ENCODE data around the gene NFIC.
"Not testable (repeated sequence)": the region's sequence is repeated elsewhere in the genome, so short reads cannot be mapped to it uniquely, and the experiment has no call there.

NFIC gene

DNA sequence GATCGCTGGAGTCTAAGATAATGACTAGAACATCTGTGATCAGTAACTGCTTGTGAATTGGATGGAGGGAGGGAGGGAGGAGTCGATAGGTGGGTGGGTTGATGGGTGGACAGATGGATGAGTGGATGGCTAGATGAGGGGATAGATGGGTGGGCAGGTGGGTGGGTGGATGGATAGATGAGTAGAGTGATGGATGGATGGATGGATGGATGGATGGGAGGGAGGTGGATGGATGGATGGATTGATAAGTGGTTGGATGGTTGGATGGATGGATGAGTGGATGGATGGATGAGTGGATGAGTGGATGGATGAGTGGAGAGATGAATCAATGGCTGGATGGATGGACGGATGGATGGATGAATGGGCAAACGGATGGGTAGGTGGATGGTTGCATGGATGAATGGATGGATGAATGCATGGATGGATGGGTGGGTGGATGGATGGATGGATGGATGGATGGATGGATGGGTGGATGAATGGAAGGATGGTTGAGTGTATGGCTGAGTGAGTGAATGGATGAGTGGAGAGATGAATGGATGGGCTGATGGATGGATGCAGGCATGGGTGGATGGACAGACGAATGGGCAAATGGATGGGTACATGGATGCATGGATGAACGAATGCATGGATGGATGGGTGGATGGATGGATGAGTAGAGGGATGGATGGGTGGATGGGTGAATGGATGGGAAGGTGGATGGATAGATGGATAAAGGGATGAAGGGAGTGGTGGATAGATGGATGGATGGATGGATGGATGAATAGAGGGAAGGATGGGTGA lies 44.0 kb upstream of the NFIC start:
- TF ChIP-seq, protein P1, sequence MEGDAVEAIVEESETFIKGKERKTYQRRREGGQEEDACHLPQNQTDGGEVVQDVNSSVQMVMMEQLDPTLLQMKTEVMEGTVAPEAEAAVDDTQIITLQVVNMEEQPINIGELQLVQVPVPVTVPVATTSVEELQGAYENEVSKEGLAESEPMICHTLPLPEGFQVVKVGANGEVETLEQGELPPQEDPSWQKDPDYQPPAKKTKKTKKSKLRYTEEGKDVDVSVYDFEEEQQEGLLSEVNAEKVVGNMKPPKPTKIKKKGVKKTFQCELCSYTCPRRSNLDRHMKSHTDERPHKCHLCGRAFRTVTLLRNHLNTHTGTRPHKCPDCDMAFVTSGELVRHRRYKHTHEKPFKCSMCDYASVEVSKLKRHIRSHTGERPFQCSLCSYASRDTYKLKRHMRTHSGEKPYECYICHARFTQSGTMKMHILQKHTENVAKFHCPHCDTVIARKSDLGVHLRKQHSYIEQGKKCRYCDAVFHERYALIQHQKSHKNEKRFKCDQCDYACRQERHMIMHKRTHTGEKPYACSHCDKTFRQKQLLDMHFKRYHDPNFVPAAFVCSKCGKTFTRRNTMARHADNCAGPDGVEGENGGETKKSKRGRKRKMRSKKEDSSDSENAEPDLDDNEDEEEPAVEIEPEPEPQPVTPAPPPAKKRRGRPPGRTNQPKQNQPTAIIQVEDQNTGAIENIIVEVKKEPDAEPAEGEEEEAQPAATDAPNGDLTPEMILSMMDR (IDR thresholded peaks at IDR 0.05; ENCODE audit: insufficient read depth, low read depth, low read length, missing control alignments): no peak
- no peak for DNase-seq (ENCODE audit: low read depth)
- H3K4me3 ChIP-seq (ENCODE audit: low read length): no peak overlapping the region

DNA sequence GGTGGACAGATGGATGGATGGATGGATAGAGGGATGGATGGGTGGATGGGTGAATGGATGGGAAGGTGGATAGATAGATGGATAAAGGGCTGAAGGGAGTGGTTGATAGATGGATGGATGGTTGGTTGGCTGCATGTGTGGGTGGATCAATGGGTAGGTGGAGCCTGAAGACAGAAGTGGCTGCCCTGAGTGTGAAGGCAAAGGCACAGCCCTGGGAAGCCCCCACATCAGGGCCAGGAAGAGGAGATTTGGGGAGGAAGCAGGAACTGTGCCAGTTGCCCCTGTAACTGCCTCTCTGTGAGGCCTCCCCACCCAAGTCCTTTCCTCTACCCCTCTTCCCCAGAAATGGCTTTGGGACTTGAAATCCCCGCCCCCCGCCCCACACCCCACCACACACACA lies 43.4 kb upstream of the NFIC start:
- no peak overlapping the region for H3K4me3 ChIP-seq (ENCODE audit: low read length)
- TF ChIP-seq, protein P1 (IDR thresholded peaks at IDR 0.05; ENCODE audit: insufficient read depth, low read depth, low read length, missing control alignments): no peak
- no peak for DNase-seq (ENCODE audit: low read depth)

DNA sequence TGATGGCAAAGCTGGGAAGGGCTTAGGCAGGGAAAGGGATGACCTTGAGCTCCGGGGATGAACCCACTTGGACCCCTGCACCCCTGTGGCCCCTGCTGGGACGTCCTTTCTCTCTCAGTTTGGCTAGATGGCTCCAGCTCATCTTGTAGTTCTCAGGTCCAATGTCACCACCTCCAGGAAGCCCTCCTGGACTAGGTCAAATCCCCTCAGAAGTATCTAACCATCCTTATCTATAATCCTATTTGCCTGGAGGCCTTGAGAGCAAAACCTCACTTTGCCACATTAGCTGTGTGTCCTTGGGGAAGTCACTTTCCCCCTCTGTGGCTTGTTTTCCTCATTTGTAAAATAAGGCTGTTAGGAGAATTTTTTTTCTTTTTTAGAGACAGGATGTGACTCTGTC lies 42.7 kb upstream of the NFIC start:
- no peak for DNase-seq (ENCODE audit: low read depth)
- no peak overlapping the region for H3K4me3 ChIP-seq (ENCODE audit: low read length)
- TF ChIP-seq, protein P1 (IDR thresholded peaks at IDR 0.05; ENCODE audit: insufficient read depth, low read depth, low read length, missing control alignments): no peak

DNA sequence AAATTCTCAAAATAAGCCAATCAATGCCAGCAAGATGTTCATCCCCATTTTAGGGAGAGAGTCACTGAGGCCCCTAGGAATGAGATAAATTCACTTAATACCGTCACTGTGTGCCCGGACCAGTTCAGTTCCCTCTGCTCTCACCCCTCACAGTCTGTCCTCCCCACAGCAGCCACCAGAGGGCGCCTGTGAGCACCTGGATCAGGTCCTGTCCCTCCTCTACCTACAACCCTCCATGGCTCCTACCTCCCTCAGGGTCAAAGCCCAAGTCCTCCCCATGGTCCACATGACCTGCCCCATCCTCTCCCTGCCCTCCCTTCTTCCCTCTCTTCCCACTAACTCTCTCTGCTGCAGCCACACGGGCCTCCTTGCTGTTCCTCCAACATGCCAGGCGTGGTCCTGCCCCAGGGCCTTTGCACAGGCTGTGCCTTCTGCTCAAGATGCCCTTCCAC lies 42.0 kb upstream of the NFIC start:
- TF ChIP-seq, protein P1 (IDR thresholded peaks at IDR 0.05; ENCODE audit: insufficient read depth, low read depth, low read length, missing control alignments): peak; percentile 78
- DNase-seq (ENCODE audit: low read depth): peak; percentile 35
- H3K4me3 ChIP-seq (ENCODE audit: low read length): no peak overlapping the region

DNA sequence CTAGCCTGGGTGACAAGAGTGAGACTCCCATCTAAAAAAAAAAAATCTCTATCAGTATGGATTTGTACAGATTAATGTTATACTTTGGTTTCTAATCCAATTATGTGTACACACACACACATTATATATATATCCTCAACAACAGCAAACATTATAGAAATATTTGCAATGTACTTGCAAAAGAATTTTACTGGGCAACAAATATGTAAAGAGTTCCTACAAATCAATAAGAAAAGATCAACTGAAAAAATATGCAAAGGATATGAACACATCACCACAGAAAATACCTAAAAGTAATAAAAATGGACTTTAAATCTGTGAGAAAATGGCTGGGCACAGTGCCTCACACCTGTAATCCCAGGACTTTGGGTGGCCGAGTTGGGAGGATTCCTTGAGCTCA lies 40.9 kb upstream of the NFIC start:
- DNase-seq (ENCODE audit: low read depth): no peak
- TF ChIP-seq, protein P1 (IDR thresholded peaks at IDR 0.05; ENCODE audit: insufficient read depth, low read depth, low read length, missing control alignments): no peak

DNA sequence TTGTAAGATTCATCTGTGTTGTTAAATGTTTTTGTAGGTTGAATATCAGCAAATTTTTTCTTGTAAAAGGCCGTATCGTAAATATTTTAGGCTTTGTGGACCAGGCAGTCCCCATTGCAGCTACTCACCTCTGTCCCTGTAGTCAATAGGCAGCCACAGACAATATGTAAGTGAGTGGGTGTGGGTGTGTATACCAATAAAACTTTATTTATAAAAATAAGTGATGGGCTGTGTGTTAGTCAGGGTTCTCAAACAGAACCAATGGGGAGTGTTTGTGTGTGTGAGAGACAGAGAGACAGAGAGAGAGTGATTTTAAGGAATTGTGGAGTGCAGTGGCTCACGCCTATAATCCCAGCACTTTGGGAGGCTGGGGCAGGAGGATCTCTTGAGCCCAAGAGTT lies 37.6 kb upstream of the NFIC start:
- TF ChIP-seq, protein P1 (IDR thresholded peaks at IDR 0.05; ENCODE audit: insufficient read depth, low read depth, low read length, missing control alignments): no peak
- H3K4me3 ChIP-seq (ENCODE audit: low read length): no peak overlapping the region
- no peak for DNase-seq (ENCODE audit: low read depth)

More for the DNA sequence above, 40.9 kb upstream of the NFIC start:
- H3K4me3 ChIP-seq (ENCODE audit: low read length): no peak overlapping the region

DNA sequence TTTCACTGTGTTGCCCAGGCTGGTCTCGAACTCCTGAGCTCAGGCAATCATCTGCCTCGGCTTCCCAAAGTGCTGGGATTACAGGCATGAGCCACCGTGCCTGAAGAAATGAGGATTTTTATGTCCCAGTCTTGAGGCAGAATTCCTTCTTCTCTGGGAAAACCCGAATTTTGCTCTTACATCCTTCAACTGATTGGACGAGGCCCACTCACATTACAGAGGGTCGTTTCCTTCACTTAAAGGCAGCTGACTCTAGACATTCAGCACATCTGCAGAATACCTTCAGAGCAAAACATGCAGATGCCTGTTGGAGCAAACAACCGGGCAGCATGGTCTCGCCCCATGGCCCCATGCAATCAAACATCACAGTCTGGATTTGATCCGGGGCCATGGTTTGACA lies 36.3 kb upstream of the NFIC start:
- no peak for DNase-seq (ENCODE audit: low read depth)
- TF ChIP-seq, protein P1 (IDR thresholded peaks at IDR 0.05; ENCODE audit: insufficient read depth, low read depth, low read length, missing control alignments): no peak
- H3K4me3 ChIP-seq (ENCODE audit: low read length): no peak overlapping the region

DNA sequence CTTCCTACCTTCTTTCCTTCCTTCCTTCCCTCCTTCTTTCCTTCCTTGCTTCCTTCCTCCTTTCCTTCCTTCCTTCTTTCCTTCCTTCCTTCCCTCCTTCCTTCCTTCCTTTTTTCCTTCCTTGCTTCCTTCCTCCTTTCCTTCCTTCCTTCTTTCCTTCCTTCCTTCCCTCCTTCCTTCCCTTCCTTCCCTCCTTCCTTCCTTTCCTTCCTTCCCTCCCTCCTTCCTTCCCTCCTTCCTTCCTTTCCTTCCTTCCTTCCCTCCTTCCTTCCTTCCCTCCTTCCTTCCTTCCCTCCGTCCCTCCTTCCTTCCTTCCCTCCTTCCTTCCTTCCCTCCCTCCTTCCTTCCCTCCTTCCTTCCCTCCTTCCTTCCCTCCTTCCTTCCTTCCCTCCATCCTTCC lies 34.2 kb upstream of the NFIC start:
- DNase-seq (ENCODE audit: low read depth): not testable (repeated sequence)

More for the DNA sequence above, 34.2 kb upstream of the NFIC start:
- not testable (repeated sequence) for H3K4me3 ChIP-seq (ENCODE audit: low read length)

Data from epithelial cell of esophagus (primary cell).